ENCODE measurements around the gene GSTM1.

GSTM1 gene

GRCh38 chr1:109687641-109688499 lies at the start of gene GSTM1:
Gene GSTM1 (plus strand): TSS chr1:109687817. CDS start chr1:109687874, 57 bp downstream.
- no peaks in the 10 kb centered on the region for H3K9me3 Mint-ChIP-seq
- DNase-seq (ENCODE audit: low spot score in 2 of 2) (no peak), ATAC-seq (no peak)
- no peak within 1 kb of the TSS for H3K27ac Mint-ChIP-seq
- no peak within 1 kb of the TSS for H3K4me3 Mint-ChIP-seq
- H3K4me1 Mint-ChIP-seq, result no peaks in the 10 kb centered on the region
- H3K36me3 Mint-ChIP-seq, result no peaks in the 10 kb centered on the region

DNA sequence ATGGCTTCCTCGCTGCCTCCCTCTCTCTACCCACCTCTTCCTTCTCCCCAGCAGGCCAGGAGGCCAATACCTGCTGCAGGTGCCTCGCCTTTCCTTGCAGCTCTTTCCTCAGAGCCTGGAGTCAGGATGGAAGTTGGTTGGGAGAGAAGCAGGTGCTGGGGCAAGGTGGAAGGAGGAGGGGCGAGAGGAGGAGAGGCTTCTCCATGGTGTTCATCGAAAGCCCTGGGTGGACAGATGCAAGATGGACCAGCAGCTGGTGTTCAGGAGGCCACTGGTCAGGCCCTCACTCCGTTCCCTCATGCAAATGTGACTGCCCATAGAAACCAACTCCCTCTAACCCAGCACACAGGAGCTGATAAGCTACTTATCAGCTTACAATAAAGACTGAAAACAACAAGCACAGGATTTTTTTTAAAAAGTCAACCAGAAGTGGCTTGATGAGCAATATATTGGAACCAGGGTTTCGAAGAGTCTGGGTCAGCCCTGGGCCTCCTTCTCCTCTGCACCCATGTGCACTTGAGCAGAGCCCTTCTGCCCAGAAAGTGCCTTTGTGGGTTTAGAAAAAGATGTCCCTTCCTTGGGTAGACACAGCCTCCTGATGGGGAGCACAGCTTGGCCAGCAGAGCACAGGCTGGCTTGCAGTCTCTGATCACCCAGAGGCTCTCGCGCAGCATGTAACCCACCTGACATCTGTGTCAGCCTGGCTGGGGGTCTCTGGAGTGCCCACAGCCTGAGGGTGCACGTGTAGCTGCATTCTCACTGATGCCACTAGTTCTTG lies 48.4 kb upstream of the GSTM1 start:
- no peak for ATAC-seq
- no peaks in the 10 kb centered on the region for H3K9me3 Mint-ChIP-seq
- peak in 1 of 2 donors; percentile 40 for DNase-seq (ENCODE audit: low spot score in 2 of 2)
- H3K27ac Mint-ChIP-seq, result no peak overlapping the region
- H3K4me1 Mint-ChIP-seq, result peaks cover 21% of the 10 kb centered on the region
- peaks cover 5% of the 10 kb centered on the region for H3K36me3 Mint-ChIP-seq
- H3K4me3 Mint-ChIP-seq, result no peak overlapping the region

DNA sequence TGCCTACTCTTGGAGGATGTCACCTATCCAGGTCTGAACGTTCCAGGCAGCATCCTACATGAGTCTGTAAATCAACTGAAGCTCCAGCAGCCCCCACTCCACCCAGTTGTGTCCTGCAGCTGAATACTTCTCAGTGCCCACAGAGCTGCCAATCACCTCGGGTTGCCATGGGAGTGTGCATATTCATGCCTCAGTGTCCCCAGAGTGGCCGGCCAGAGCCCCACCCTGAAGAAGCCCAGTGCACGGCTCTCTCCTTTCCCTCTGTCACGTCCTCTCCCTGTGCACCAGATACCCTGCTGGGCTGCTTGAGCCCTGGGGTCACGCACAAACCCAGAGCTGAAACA lies 47.8 kb upstream of the GSTM1 start:
- Mint-ChIP-seq H3K36me3 (peaks cover 5% of the 10 kb centered on the region), H3K27ac (peak overlapping the region; percentile 64), H3K4me1 (peaks cover 15% of the 10 kb centered on the region), H3K4me3 (no peak overlapping the region), H3K9me3 (no peaks in the 10 kb centered on the region)
- DNase-seq (ENCODE audit: low spot score in 2 of 2) (no peak), ATAC-seq (no peak)

- ATAC-seq, result peak; percentile 79
These were observed 47.2 kb upstream of the GSTM1 start for GRCh38 chr1:109640285-109640865.

GRCh38 chr1:109641078-109641740 lies 46.4 kb upstream of the GSTM1 start:
- Mint-ChIP-seq H3K36me3 (peaks cover 5% of the 10 kb centered on the region), H3K9me3 (no peaks in the 10 kb centered on the region), H3K4me1 (peaks cover 7% of the 10 kb centered on the region), H3K4me3 (no peak overlapping the region), H3K27ac (no peak overlapping the region)
- DNase-seq (ENCODE audit: low spot score in 2 of 2) (peak in 1 of 2 donors; percentile 40), ATAC-seq (no peak)

More at GRCh38 chr1:109640285-109640865, 47.2 kb upstream of the GSTM1 start:
- H3K4me3 Mint-ChIP-seq, result no peak overlapping the region
- peaks cover 5% of the 10 kb centered on the region for H3K36me3 Mint-ChIP-seq
- H3K4me1 Mint-ChIP-seq, result peaks cover 10% of the 10 kb centered on the region
- H3K27ac Mint-ChIP-seq, result peak overlapping the region; percentile 64
- DNase-seq (ENCODE audit: low spot score in 2 of 2), result peak; percentile 95 to 98
- H3K9me3 Mint-ChIP-seq, result no peaks in the 10 kb centered on the region

DNA sequence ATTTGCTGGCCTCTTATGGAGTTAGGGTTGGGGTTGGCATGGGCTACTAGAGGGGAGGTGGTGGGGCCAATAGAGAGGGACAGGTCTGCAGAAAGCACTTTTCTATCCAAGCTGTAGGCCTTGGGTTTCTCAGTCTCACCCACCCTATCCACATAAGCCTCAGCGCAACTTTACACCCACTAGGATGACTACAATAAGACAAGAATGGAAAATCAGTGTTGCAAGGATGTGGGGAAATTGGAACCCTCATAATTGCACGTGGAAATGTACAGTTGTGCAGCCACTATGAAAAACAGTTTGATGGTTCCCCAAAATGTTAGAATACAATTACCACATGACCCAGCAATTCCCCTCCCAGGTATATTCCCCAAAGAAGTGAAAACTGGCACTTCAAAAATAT lies 45.8 kb upstream of the GSTM1 start:
- peaks cover 5% of the 10 kb centered on the region for H3K36me3 Mint-ChIP-seq
- no peak overlapping the region for H3K27ac Mint-ChIP-seq
- H3K4me1 Mint-ChIP-seq, result peaks cover 7% of the 10 kb centered on the region
- H3K9me3 Mint-ChIP-seq, result no peaks in the 10 kb centered on the region
- no peak overlapping the region for H3K4me3 Mint-ChIP-seq
- DNase-seq (ENCODE audit: low spot score in 2 of 2) (no peak), ATAC-seq (no peak)

GRCh38 chr1:109642626-109643025 lies 45.0 kb upstream of the GSTM1 start:
- Mint-ChIP-seq H3K36me3 (peaks cover 5% of the 10 kb centered on the region), H3K4me1 (peaks cover 7% of the 10 kb centered on the region), H3K9me3 (no peaks in the 10 kb centered on the region), H3K27ac (no peak overlapping the region), H3K4me3 (no peak overlapping the region)
- DNase-seq (ENCODE audit: low spot score in 2 of 2), result peak in 1 of 2 donors; percentile 12
- no peak for ATAC-seq

- ATAC-seq (peak; percentile 96), DNase-seq (ENCODE audit: low spot score in 2 of 2) (peak; percentile 91 to 95)
- peak overlapping the region; percentile 23 for H3K27ac Mint-ChIP-seq
- no peak overlapping the region for H3K4me3 Mint-ChIP-seq
- H3K9me3 Mint-ChIP-seq, result no peaks in the 10 kb centered on the region
- H3K36me3 Mint-ChIP-seq, result peaks cover 5% of the 10 kb centered on the region
- peaks cover 7% of the 10 kb centered on the region for H3K4me1 Mint-ChIP-seq
These were observed 44.0 kb upstream of the GSTM1 start for GRCh38 chr1:109643385-109644230.

- DNase-seq (ENCODE audit: low spot score in 2 of 2), result no peak
- Mint-ChIP-seq H3K4me1 (peaks cover 7% of the 10 kb centered on the region), H3K4me3 (no peak overlapping the region), H3K36me3 (peaks cover 5% of the 10 kb centered on the region), H3K27ac (peak overlapping the region; percentile 40), H3K9me3 (no peaks in the 10 kb centered on the region)
- no peak for ATAC-seq
These were observed 42.9 kb upstream of the GSTM1 start for GRCh38 chr1:109644670-109645069.

DNA sequence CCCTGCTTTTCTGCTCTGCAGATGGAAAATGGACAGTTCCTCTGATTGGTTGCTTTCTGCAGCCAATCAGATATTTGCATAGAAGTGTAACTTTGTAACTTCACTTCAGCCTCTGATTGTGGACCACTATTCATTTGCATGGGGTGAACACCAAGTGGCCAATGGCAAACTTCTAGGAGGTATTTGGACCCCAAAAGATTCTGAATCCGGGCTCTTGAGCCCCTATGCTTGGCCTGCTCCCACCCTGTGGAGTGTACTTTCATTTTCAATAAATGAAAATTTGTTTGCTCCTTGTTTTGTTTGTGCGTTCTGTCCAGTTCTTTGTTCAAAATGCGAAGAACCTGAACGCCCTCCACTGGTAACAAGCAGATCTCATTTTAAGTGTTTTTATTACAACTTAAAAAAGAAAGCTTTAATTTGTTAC lies 38.1 kb upstream of the GSTM1 start:
- ATAC-seq (no peak), DNase-seq (ENCODE audit: low spot score in 2 of 2) (peak in 1 of 2 donors; percentile 40)
- H3K9me3 Mint-ChIP-seq, result no peaks in the 10 kb centered on the region
- no peak overlapping the region for H3K27ac Mint-ChIP-seq
- no peaks in the 10 kb centered on the region for H3K4me1 Mint-ChIP-seq
- no peaks in the 10 kb centered on the region for H3K36me3 Mint-ChIP-seq
- H3K4me3 Mint-ChIP-seq, result no peak overlapping the region

DNA sequence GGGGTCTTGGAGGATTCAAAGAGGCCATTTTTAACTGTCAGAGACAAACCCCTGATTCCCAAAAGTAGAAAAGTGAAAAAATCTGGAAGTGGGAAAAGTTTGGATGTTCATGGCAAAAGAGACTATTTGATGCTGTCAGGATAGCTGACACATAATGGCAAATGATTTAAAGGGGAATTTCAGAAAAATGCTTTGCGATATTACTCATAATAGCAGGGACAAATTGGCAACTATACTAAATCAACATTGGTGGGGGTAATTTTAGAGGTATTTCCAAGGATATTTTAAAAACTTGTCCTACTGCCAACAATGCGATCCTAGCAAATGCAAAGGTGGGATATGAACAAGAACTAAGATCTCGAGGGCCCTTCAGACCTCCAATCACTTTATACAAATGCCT lies 37.0 kb upstream of the GSTM1 start:
- Mint-ChIP-seq H3K36me3 (no peaks in the 10 kb centered on the region), H3K27ac (no peak overlapping the region), H3K4me1 (peaks cover 9% of the 10 kb centered on the region), H3K4me3 (no peak overlapping the region), H3K9me3 (no peaks in the 10 kb centered on the region)
- ATAC-seq (no peak), DNase-seq (ENCODE audit: low spot score in 2 of 2) (peak in 1 of 2 donors; percentile 8)

DNA sequence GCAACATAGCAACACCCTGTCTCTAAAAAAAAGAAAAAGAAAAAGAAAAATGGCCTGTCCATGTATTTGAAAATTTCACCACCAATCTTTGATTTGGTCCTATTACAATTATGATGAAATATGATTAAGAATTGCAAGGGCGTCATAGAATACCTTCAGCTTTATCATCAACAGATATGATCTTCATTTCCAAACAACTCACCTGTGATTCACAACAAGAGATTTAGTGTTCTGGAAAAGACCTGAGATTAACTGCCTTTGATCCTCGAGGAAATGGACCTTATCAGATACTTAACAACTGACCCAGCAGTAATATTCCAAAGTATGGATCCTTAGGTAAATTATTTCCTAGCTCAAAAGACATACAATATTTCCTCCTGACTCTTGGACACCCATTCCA lies 35.2 kb upstream of the GSTM1 start:
- Mint-ChIP-seq H3K4me1 (peaks cover 20% of the 10 kb centered on the region), H3K9me3 (no peaks in the 10 kb centered on the region), H3K27ac (no peak overlapping the region), H3K4me3 (no peak overlapping the region), H3K36me3 (no peaks in the 10 kb centered on the region)
- ATAC-seq (no peak), DNase-seq (ENCODE audit: low spot score in 2 of 2) (no peak)

DNA sequence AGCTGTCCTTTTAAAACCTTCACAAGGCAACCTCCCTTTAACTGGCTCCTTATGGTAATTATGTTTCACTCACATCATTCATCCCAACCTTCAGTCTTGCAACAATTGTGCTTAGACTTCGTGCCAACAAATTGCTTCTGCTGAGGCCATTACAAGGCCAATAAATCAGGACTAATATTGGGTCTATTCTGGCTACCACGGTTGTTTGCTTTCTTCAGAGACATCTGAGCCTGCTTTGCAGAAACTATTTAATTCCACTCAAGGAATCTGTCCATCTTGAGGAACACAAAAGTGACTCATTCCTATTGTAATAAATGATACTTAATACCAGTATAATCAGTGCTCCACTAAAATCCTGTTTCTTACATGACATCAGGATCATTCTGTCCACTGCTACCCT lies 34.3 kb upstream of the GSTM1 start:
- Mint-ChIP-seq H3K4me3 (no peak overlapping the region), H3K4me1 (peaks cover 20% of the 10 kb centered on the region), H3K27ac (no peak overlapping the region), H3K9me3 (no peaks in the 10 kb centered on the region), H3K36me3 (no peaks in the 10 kb centered on the region)
- DNase-seq (ENCODE audit: low spot score in 2 of 2) (no peak), ATAC-seq (no peak)

DNA sequence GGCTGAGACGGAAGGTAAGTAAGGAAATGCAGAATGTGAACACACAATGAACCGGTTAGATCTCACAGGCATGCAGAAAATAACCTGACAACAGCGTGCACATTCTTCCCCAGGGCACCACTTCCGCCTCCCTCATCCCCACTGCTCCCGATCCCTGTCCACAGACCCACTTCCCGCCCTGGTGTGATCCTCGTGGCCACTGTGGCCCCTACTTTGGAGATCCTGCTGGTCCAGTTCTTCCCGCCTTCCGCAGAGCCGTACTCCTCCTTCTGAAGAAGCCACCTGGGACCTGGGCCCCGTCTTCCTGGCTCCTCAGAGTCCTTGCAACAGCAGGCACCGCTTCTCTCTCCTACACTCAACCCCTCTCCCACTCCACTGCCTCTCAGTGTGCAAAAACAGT lies 33.1 kb upstream of the GSTM1 start:
- ATAC-seq (no peak), DNase-seq (ENCODE audit: low spot score in 2 of 2) (no peak)
- peaks cover 20% of the 10 kb centered on the region for H3K4me1 Mint-ChIP-seq
- no peak overlapping the region for H3K4me3 Mint-ChIP-seq
- H3K9me3 Mint-ChIP-seq, result no peaks in the 10 kb centered on the region
- no peak overlapping the region for H3K27ac Mint-ChIP-seq
- no peaks in the 10 kb centered on the region for H3K36me3 Mint-ChIP-seq

All from stimulated activated effector memory CD8-positive, alpha-beta T cell treated with anti-CD3 and anti-CD28 coated beads, Interleukin-12 subunit alpha, Interleukin-12 subunit beta, amount 100 ng/mL, for 72 hours (primary cell).